ENCODE results near the gene OR8I2. TPM values are rescaled to one million over a fixed set of nuclear protein-coding genes. Genes with fewer than 3 reads are reported as not detected.

Gene OR8I2
- total and polyA plus RNA-seq, 4 experiments from 2014 or later = not detected

Other genes with a start within 250 kb of the OR8I2 start
- not detected for gene TRIM51, start 210.0 kb upstream of the OR8I2 start, total RNA-seq
- not detected for gene TRIM51, start 210.0 kb upstream of the OR8I2 start, polyA plus RNA-seq
- gene OR5W2, start 178.7 kb upstream of the OR8I2 start, total RNA-seq = not detected
- gene OR5W2, start 178.7 kb upstream of the OR8I2 start, polyA plus RNA-seq = not detected
- gene OR5I1, start 156.9 kb upstream of the OR8I2 start, total RNA-seq = not detected
- not detected for gene OR5I1, start 156.9 kb upstream of the OR8I2 start, polyA plus RNA-seq
- gene OR10AG1, start 123.4 kb upstream of the OR8I2 start, total RNA-seq = not detected
- not detected for gene OR10AG1, start 123.4 kb upstream of the OR8I2 start, polyA plus RNA-seq
- not detected for gene OR5F1, start 98.7 kb upstream of the OR8I2 start, total RNA-seq
- not detected for gene OR5F1, start 98.7 kb upstream of the OR8I2 start, polyA plus RNA-seq
- gene OR5AS1, start 65.7 kb upstream of the OR8I2 start, total RNA-seq = not detected
- gene OR5AS1, start 65.7 kb upstream of the OR8I2 start, polyA plus RNA-seq = not detected
- not detected for gene OR8H2, start 10.4 kb downstream of the OR8I2 start, total RNA-seq
- not detected for gene OR8H2, start 10.4 kb downstream of the OR8I2 start, polyA plus RNA-seq
- not detected for gene OR8H3, start 29.1 kb downstream of the OR8I2 start, total RNA-seq
- not detected for gene OR8H3, start 29.1 kb downstream of the OR8I2 start, polyA plus RNA-seq
- not detected for gene OR8J3, start 46.9 kb downstream of the OR8I2 start, total RNA-seq
- gene OR8J3, start 46.9 kb downstream of the OR8I2 start, polyA plus RNA-seq = not detected
- gene OR8K5, start 67.0 kb downstream of the OR8I2 start, total RNA-seq = not detected
- gene OR8K5, start 67.0 kb downstream of the OR8I2 start, polyA plus RNA-seq = not detected
- gene OR5J2, start 83.3 kb downstream of the OR8I2 start, total RNA-seq = not detected
- not detected for gene OR5J2, start 83.3 kb downstream of the OR8I2 start, polyA plus RNA-seq
- not detected for gene OR5T2, start 140.9 kb downstream of the OR8I2 start, total RNA-seq
- gene OR5T2, start 140.9 kb downstream of the OR8I2 start, polyA plus RNA-seq = not detected
- gene OR5T3, start 158.9 kb downstream of the OR8I2 start, total RNA-seq = not detected
- not detected for gene OR5T3, start 158.9 kb downstream of the OR8I2 start, polyA plus RNA-seq
- gene OR5T1, start 180.8 kb downstream of the OR8I2 start, total RNA-seq = not detected
- gene OR5T1, start 180.8 kb downstream of the OR8I2 start, polyA plus RNA-seq = not detected
- gene OR8H1, start 198.9 kb downstream of the OR8I2 start, total RNA-seq = not detected
- not detected for gene OR8H1, start 198.9 kb downstream of the OR8I2 start, polyA plus RNA-seq
- not detected for gene OR8K3, start 221.8 kb downstream of the OR8I2 start, total RNA-seq
- not detected for gene OR8K3, start 221.8 kb downstream of the OR8I2 start, polyA plus RNA-seq

All from CD4-positive, alpha-beta memory T cell (primary cell).